ENCODE measurements around the gene PARD3B. TPM values are rescaled to one million over a fixed set of nuclear protein-coding genes. Genes with fewer than 3 reads are reported as not detected.
"Not testable (repeated sequence)": the region's sequence is repeated elsewhere in the genome, so short reads cannot be mapped to it uniquely, and the experiment has no call there.

PARD3B gene
- total RNA-seq, 1 experiment from 2014 or later: 10.1 TPM

DNA sequence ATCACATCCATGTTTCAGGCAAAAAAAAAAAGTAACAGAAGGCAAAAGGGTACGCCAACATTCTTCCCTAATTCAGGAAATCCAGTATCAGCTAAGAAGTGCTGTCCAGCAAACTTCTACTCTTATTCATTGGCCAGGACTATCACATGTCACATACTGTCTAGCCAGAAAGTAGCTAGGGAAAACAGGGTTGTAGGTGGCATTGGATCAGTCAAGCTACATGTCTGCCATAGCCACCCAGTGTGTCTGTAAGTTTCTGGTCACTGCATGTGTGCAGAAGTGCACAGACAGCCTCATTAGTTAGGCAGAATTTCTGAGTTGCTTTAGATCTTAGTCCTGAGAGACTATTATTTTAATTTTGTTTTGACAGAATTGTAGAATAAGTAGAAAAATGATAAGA is 671.7 kb downstream of the PARD3B start:
- no peak overlapping the region for H3K27ac Mint-ChIP-seq (ENCODE audit: unreplicated experiment)

GRCh38 chr2:205218056-205218455 is 672.8 kb downstream of the PARD3B start:
- no peak for TF ChIP-seq CTCF (IDR thresholded peaks at IDR 0.05; ENCODE audit: unreplicated experiment)
- CTCF ChIA-PET: interaction anchor here (0.7 kb wide), 1 partner anchor 24 kb away, joined by 3 read pairs; no protein-coding TSS in a partner anchor
- intact Hi-C loops (cut with micrococcal nuclease; ENCODE audit: unreplicated experiment): no loop called here

More for the DNA sequence above, 671.7 kb downstream of the PARD3B start:
- Mint-ChIP-seq H3K9me3 (ENCODE audit: low read depth, unreplicated experiment) (no peaks in the 10 kb centered on the region), H3K4me1 (ENCODE audit: low read depth, unreplicated experiment) (no peaks in the 10 kb centered on the region), H3K4me3 (ENCODE audit: low read depth, unreplicated experiment) (no peak overlapping the region), H3K36me3 (ENCODE audit: insufficient read depth, unreplicated experiment) (no peaks in the 10 kb centered on the region), H3K27me3 (ENCODE audit: unreplicated experiment) (no peaks in the 10 kb centered on the region)
- BruUV-seq (replicated peaks): no TSS peak
- CTCF ChIA-PET: no interaction called here
- no peak for DNase-seq
- intact Hi-C loops (cut with micrococcal nuclease; ENCODE audit: unreplicated experiment): no loop called here
- TF ChIP-seq CTCF (IDR thresholded peaks at IDR 0.05; ENCODE audit: unreplicated experiment): no peak

DNA sequence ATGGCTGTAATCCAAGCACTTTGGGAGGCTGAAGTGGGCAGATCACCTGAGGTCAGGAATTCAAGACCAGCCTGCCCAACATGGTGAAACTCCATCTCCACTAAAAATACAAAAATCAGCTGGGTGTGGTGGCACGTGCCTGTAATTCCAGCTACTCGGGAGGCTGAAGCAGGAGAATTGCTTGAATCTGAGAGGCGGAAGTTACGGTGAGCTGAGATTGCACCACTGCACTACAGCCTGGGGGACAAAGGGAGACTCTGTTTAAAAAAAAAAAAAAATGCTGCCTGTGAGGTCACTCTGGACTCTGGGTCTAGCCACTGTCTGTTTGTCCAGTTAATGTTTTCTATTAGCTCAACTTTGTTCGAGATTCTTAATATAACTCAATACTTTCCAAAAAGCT is 673.5 kb downstream of the PARD3B start:
- BruUV-seq (replicated peaks); H3K27ac Mint-ChIP-seq (ENCODE audit: unreplicated experiment); H3K4me3 Mint-ChIP-seq (ENCODE audit: low read depth, unreplicated experiment); DNase-seq; intact Hi-C loops (cut with micrococcal nuclease; ENCODE audit: unreplicated experiment); H3K4me1 Mint-ChIP-seq (ENCODE audit: low read depth, unreplicated experiment); H3K9me3 Mint-ChIP-seq (ENCODE audit: low read depth, unreplicated experiment); H3K36me3 Mint-ChIP-seq (ENCODE audit: insufficient read depth, unreplicated experiment); H3K27me3 Mint-ChIP-seq (ENCODE audit: unreplicated experiment): not testable (repeated sequence)
- CTCF ChIA-PET: interaction anchor here (0.7 kb wide), 1 partner anchor 25 kb away, joined by 3 read pairs; no protein-coding TSS in a partner anchor

More at GRCh38 chr2:205218056-205218455, 672.8 kb downstream of the PARD3B start:
- H3K27ac Mint-ChIP-seq (ENCODE audit: unreplicated experiment): no peak overlapping the region
- no TSS peak for BruUV-seq (replicated peaks)
- H3K9me3 Mint-ChIP-seq (ENCODE audit: low read depth, unreplicated experiment): no peaks in the 10 kb centered on the region
- no peaks in the 10 kb centered on the region for H3K4me1 Mint-ChIP-seq (ENCODE audit: low read depth, unreplicated experiment)
- no peaks in the 10 kb centered on the region for H3K36me3 Mint-ChIP-seq (ENCODE audit: insufficient read depth, unreplicated experiment)
- no peak for DNase-seq
- H3K27me3 Mint-ChIP-seq (ENCODE audit: unreplicated experiment): no peaks in the 10 kb centered on the region
- H3K4me3 Mint-ChIP-seq (ENCODE audit: low read depth, unreplicated experiment): no peak overlapping the region

GRCh38 chr2:205220559-205220958 is 675.3 kb downstream of the PARD3B start:
- CTCF ChIA-PET: no interaction called here
- no peak for TF ChIP-seq CTCF (IDR thresholded peaks at IDR 0.05; ENCODE audit: unreplicated experiment)
- Mint-ChIP-seq H3K27me3 (ENCODE audit: unreplicated experiment) (no peaks in the 10 kb centered on the region), H3K9me3 (ENCODE audit: low read depth, unreplicated experiment) (no peaks in the 10 kb centered on the region), H3K27ac (ENCODE audit: unreplicated experiment) (no peak overlapping the region), H3K36me3 (ENCODE audit: insufficient read depth, unreplicated experiment) (no peaks in the 10 kb centered on the region), H3K4me3 (ENCODE audit: low read depth, unreplicated experiment) (no peak overlapping the region), H3K4me1 (ENCODE audit: low read depth, unreplicated experiment) (no peaks in the 10 kb centered on the region)
- no TSS peak for BruUV-seq (replicated peaks)
- intact Hi-C loops (cut with micrococcal nuclease; ENCODE audit: unreplicated experiment): no loop called here
- DNase-seq: no peak

DNA sequence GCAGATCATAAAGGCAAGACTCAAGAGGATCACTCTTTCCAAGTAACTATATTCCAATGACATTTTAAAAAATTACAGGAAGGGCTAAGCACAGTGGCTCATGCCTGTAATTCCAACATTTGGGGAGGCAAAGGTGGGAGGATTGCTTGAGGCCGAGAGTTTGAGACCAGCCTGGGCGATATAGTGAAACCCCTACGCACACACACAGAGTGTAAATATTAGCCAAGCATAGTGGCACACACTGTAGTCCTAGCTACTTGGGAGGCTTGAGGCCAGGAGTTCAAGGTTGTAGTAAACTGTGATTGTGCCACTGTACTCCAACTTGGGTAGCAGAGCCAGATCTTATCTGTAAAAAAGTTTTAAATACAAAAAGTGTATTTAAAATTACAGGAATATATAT is 686.8 kb downstream of the PARD3B start:
- Mint-ChIP-seq H3K4me1 (ENCODE audit: low read depth, unreplicated experiment) (peaks cover 14% of the 10 kb centered on the region), H3K9me3 (ENCODE audit: low read depth, unreplicated experiment) (peaks cover 2% of the 10 kb centered on the region), H3K4me3 (ENCODE audit: low read depth, unreplicated experiment) (no peak overlapping the region), H3K36me3 (ENCODE audit: insufficient read depth, unreplicated experiment) (no peaks in the 10 kb centered on the region), H3K27me3 (ENCODE audit: unreplicated experiment) (no peaks in the 10 kb centered on the region), H3K27ac (ENCODE audit: unreplicated experiment) (no peak overlapping the region)
- intact Hi-C loops (cut with micrococcal nuclease; ENCODE audit: unreplicated experiment): no loop called here
- CTCF ChIA-PET: no interaction called here
- no peak for DNase-seq
- TF ChIP-seq CTCF (IDR thresholded peaks at IDR 0.05; ENCODE audit: unreplicated experiment): no peak
- no TSS peak for BruUV-seq (replicated peaks)
